ENCODE data around the gene BMX.

DNA sequence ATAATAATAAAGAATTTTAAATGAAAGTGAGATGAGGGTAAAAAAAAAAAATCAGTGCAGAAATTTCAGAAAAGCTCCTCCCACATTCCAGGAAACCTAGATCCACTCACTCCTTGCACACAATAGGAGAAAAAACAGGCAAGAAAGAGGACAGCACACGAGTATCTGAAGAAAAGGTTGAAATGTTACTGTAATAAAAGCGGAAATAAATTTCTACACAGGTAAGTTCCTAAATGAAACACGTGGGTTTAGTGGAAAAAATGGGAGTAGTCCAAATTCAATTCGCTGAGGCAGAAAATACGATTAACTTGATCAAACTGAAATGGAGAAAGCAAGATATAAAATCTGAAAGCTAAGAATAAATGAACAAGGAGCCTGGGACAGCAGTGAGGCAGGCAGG lies 102.2 kb downstream of the BMX start:
- TF ChIP-seq, protein P1, sequence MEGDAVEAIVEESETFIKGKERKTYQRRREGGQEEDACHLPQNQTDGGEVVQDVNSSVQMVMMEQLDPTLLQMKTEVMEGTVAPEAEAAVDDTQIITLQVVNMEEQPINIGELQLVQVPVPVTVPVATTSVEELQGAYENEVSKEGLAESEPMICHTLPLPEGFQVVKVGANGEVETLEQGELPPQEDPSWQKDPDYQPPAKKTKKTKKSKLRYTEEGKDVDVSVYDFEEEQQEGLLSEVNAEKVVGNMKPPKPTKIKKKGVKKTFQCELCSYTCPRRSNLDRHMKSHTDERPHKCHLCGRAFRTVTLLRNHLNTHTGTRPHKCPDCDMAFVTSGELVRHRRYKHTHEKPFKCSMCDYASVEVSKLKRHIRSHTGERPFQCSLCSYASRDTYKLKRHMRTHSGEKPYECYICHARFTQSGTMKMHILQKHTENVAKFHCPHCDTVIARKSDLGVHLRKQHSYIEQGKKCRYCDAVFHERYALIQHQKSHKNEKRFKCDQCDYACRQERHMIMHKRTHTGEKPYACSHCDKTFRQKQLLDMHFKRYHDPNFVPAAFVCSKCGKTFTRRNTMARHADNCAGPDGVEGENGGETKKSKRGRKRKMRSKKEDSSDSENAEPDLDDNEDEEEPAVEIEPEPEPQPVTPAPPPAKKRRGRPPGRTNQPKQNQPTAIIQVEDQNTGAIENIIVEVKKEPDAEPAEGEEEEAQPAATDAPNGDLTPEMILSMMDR (IDR thresholded peaks at IDR 0.05), result no peak
- no peak for TF ChIP-seq POLR2AphosphoS5 (IDR thresholded peaks at IDR 0.05; ENCODE audit: insufficient read depth in 1 of 2, low read depth in 1 of 2)
- no peak for TF ChIP-seq POLR2A (IDR thresholded peaks at IDR 0.05)

All from vagina (tissue), 2 donors.